ENCODE data around the gene LETM1. TPM values are rescaled to one million over a fixed set of nuclear protein-coding genes. Genes with fewer than 3 reads are reported as not detected.

Gene LETM1
- total and polyA plus RNA-seq, 2 donors (not counting 1 experiment from before 2014, with no cell fraction given), result 28.5 to 45.1 TPM

DNA sequence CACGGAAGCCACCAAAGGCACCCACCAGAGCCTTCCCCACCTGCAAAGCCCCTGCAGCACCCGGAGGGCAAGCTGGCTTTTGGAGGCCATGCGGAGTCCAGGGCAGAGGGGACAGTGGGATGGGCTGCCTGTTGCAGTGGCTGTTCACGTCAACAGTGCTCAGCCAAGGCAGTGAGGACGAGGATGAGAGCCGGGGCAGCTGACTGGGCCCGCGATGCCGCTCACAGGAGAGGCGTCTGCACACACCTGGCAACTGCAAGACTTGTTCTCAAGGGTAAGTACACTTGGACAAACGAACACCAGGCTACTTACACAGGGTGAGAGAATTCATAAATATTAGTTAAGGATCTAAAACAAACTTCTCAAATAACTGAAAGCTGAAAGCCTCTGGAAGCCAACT, 43.2 kb downstream of the LETM1 start:
- H3K9me3 Mint-ChIP-seq (ENCODE audit: insufficient read depth), result no peaks in the 10 kb centered on the region

GRCh38 chr4:1810765-1811164, 45.2 kb downstream of the LETM1 start:
- intact Hi-C loops (cut with micrococcal nuclease), result loop anchor here (1.0 kb wide), 1 partner anchor 89 kb away; no protein-coding TSS in a partner anchor
- no peak for TF ChIP-seq EZH2 (IDR thresholded peaks at IDR 0.05; ENCODE audit: borderline replicate concordance, insufficient read depth, low read depth, low read length, poor library complexity, severe bottlenecking)
- TF ChIP-seq, protein P1, sequence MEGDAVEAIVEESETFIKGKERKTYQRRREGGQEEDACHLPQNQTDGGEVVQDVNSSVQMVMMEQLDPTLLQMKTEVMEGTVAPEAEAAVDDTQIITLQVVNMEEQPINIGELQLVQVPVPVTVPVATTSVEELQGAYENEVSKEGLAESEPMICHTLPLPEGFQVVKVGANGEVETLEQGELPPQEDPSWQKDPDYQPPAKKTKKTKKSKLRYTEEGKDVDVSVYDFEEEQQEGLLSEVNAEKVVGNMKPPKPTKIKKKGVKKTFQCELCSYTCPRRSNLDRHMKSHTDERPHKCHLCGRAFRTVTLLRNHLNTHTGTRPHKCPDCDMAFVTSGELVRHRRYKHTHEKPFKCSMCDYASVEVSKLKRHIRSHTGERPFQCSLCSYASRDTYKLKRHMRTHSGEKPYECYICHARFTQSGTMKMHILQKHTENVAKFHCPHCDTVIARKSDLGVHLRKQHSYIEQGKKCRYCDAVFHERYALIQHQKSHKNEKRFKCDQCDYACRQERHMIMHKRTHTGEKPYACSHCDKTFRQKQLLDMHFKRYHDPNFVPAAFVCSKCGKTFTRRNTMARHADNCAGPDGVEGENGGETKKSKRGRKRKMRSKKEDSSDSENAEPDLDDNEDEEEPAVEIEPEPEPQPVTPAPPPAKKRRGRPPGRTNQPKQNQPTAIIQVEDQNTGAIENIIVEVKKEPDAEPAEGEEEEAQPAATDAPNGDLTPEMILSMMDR (IDR thresholded peaks at IDR 0.05), result no peak
- Mint-ChIP-seq H3K9me3 (ENCODE audit: insufficient read depth) (no peaks in the 10 kb centered on the region), H3K27me3 (no peaks in the 10 kb centered on the region), H3K4me1 (no peaks in the 10 kb centered on the region), H3K4me3 (no peak overlapping the region), H3K27ac (no peak overlapping the region)
- Histone ChIP-seq H3K4me1 (ENCODE audit: control insufficient read depth in 2 of 2, insufficient read depth in 2 of 2, low read length in 2 of 2) (no peaks in the 10 kb centered on the region), H3K36me3 (replicated peaks in 1 of 2; ENCODE audit: control extremely low read depth in 1 of 2, control insufficient read depth in 1 of 2, extremely low read depth in 1 of 2, insufficient read depth in 2 of 2, low read length in 1 of 2) (peaks cover 2 to 20% of the 10 kb centered on the region in 2 experiments), H3K79me2 (ENCODE audit: control insufficient read depth, insufficient read depth, low read length) (no peaks in the 10 kb centered on the region), H3K27me3 (replicated peaks in 1 of 4; ENCODE audit: control extremely low read depth in 1 of 4, control insufficient read depth in 3 of 4, insufficient read depth in 4 of 4, low read length in 3 of 4) (no peaks in the 10 kb centered on the region), H3K9me3 (ENCODE audit: control extremely low read depth in 1 of 3, control insufficient read depth in 2 of 3, insufficient read depth in 1 of 3, low read length in 2 of 3) (no peaks in the 10 kb centered on the region), H3K9ac (ENCODE audit: low read length) (no peak overlapping the region), H3K4me2 (replicated peaks; ENCODE audit: low read depth, low read length, poor library complexity, severe bottlenecking) (no peak overlapping the region), H4K20me1 (ENCODE audit: control insufficient read depth, insufficient read depth, low read length, poor library complexity, severe bottlenecking) (peaks cover 9% of the 10 kb centered on the region), H2AFZ (ENCODE audit: insufficient read depth, low read depth, low read length, poor library complexity, severe bottlenecking) (no peak overlapping the region), H3K4me3 (ENCODE audit: control extremely low read depth in 1 of 5, extremely low read depth in 1 of 5, insufficient read depth in 1 of 5, low read depth in 2 of 5, low read length in 4 of 5) (no peak overlapping the region), H3K27ac (ENCODE audit: low read length in 2 of 2) (no peak overlapping the region)
- DNase-seq (no peak), ATAC-seq (ENCODE audit: low read depth) (no peak)
- CTCF ChIA-PET, result interaction anchor here (0.6 to 6.0 kb wide), 8 partner anchors 16 to 147 kb away, joined by 3 to 73 read pairs (median 4); no protein-coding TSS in a partner anchor
- 99% methylated on average over 10 of the region's 10 CpGs for WGBS (ENCODE audit: insufficient coverage)
- POLR2A ChIA-PET, result no interaction called here

More for the DNA sequence above, 43.2 kb downstream of the LETM1 start:
- H3K4me1 Mint-ChIP-seq, result no peaks in the 10 kb centered on the region
- no peaks in the 10 kb centered on the region for H3K27me3 Mint-ChIP-seq
- POLR2A ChIA-PET, result no interaction called here
- Histone ChIP-seq H3K9ac (ENCODE audit: low read length) (no peak overlapping the region), H3K36me3 (replicated peaks in 1 of 2; ENCODE audit: control extremely low read depth in 1 of 2, control insufficient read depth in 1 of 2, extremely low read depth in 1 of 2, insufficient read depth in 2 of 2, low read length in 1 of 2) (peaks cover 7 to 34% of the 10 kb centered on the region in 2 experiments), H3K79me2 (ENCODE audit: control insufficient read depth, insufficient read depth, low read length) (no peaks in the 10 kb centered on the region), H3K27ac (ENCODE audit: low read length in 2 of 2) (no peak overlapping the region), H3K4me3 (ENCODE audit: control extremely low read depth in 1 of 5, extremely low read depth in 1 of 5, insufficient read depth in 1 of 5, low read depth in 2 of 5, low read length in 4 of 5) (no peak overlapping the region), H2AFZ (ENCODE audit: insufficient read depth, low read depth, low read length, poor library complexity, severe bottlenecking) (no peak overlapping the region), H3K4me2 (replicated peaks; ENCODE audit: low read depth, low read length, poor library complexity, severe bottlenecking) (no peak overlapping the region), H3K9me3 (ENCODE audit: control extremely low read depth in 1 of 3, control insufficient read depth in 2 of 3, insufficient read depth in 1 of 3, low read length in 2 of 3) (no peaks in the 10 kb centered on the region), H4K20me1 (ENCODE audit: control insufficient read depth, insufficient read depth, low read length, poor library complexity, severe bottlenecking) (peaks cover 9% of the 10 kb centered on the region), H3K27me3 (replicated peaks in 1 of 4; ENCODE audit: control extremely low read depth in 1 of 4, control insufficient read depth in 3 of 4, insufficient read depth in 4 of 4, low read length in 3 of 4) (no peaks in the 10 kb centered on the region), H3K4me1 (ENCODE audit: control insufficient read depth in 2 of 2, insufficient read depth in 2 of 2, low read length in 2 of 2) (no peaks in the 10 kb centered on the region)
- H3K4me3 Mint-ChIP-seq, result no peak overlapping the region
- CTCF ChIA-PET, result interaction anchor here (0.7 to 6.0 kb wide), 4 partner anchors 9 to 366 kb away, joined by 3 to 73 read pairs (median 10); no protein-coding TSS in a partner anchor
- intact Hi-C loops (cut with micrococcal nuclease), result no loop called here
- ATAC-seq (ENCODE audit: low read depth) (no peak), DNase-seq (no peak)
- TF ChIP-seq, protein P1 (IDR thresholded peaks at IDR 0.05), result no peak
- TF ChIP-seq EZH2 (IDR thresholded peaks at IDR 0.05; ENCODE audit: borderline replicate concordance, insufficient read depth, low read depth, low read length, poor library complexity, severe bottlenecking), result no peak
- WGBS (ENCODE audit: insufficient coverage), result 96% methylated on average over 9 of the region's 11 CpGs
- no peak overlapping the region for H3K27ac Mint-ChIP-seq
